ENCODE data around the gene TNFSF15.

TNFSF15 gene

DNA sequence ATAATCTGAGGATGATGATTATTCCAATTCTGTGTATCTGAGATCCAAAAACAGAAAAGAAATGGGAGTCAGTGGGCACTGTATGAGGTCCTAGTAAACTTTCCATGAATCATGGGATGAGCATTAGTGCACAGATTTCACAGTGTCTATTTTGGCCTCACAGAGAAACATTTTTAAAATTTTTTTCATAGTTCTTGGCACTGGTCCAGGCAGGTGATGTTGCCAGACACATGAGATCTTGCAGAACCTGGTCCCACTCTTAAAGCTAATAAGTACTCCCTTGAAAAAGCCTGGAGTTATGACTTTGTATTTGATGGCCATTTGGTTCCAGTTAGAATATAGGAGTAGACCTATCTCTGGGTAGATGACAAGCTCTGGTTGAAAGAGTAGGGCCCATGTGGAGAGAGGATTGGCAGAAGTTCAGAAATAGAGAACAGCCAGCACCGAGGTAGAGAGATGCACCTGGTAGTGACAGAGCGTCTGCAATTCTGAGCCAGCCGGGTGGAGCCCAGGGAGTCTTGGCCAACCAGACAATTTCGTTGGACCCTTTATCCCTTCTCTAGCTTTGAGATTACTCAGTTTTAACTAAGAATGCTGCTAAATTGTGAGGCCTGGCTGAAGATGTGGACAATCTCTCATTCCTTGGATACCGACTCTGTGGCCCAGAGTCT is 6.3 kb upstream of the TNFSF15 start:
- FAIRE-seq (no peak), DNase-seq (ENCODE audit: insufficient read length, low spot score) (no peak)
- no peak for TF ChIP-seq POLR2A (IDR thresholded peaks at IDR 0.05; ENCODE audit: low read depth, low read length)

DNA sequence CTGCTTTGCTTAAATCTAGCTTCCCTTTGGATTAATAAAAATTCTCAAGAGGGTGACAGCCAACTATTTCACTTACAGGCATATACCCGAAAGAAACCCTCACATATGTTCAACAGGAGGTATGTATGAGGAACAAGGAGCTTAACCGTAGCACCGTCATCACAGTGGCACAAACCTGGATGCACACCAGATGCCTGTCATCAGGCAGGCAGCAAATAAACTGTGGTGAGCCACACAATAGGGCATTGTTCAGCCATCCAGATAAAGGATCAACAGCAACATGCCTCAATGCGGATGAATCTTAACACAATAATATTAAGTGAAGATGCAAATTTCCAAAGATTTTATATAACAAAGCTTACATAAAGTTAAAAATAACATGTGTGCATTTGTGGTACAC is 5.5 kb upstream of the TNFSF15 start:
- peak; percentile 72 for FAIRE-seq
- DNase-seq (ENCODE audit: insufficient read length, low spot score) = no peak
- no peak for TF ChIP-seq POLR2A (IDR thresholded peaks at IDR 0.05; ENCODE audit: low read depth, low read length)

DNA sequence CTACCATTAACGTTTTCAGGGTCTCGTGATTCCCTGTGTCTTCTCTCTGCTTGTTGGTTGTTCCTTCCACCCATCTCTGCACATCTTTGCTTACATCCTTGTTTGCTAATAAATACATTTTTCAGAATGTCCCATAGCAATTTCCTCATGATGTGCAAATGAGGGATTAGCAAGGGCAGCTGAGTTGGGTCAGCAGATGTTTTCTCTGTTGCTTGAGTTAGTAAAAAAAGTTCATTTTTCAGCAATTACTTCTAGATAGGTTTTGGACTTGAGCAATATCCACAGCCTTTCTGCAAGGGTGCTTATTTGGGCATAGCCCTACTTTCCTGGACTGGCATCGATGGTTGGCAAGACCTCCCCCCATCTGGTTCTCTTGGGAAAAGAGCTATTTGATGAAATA is 4.8 kb upstream of the TNFSF15 start:
- DNase-seq (ENCODE audit: insufficient read length, low spot score) (no peak), FAIRE-seq (no peak)
- no peak for TF ChIP-seq POLR2A (IDR thresholded peaks at IDR 0.05; ENCODE audit: low read depth, low read length)

DNA sequence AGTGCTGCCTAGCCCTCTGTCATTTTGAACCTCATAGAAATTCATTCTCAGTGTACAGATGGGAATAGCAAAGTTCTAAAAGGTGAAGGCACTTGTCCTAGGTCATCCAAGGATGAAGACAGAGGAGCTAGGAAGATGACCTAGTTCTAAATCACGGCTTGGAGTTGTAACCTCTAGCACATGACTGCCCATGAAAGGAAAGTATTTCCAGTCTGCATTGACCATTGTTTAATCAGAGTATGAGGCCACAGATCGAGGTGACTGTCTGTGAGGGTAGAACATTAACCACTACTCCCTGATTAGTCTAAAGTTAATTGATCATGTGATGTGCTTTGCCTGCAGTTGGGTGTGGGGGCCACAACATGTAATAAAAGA is 674 bp upstream of the TNFSF15 start:
- no peak for FAIRE-seq
- no peak for TF ChIP-seq POLR2A (IDR thresholded peaks at IDR 0.05; ENCODE audit: low read depth, low read length)
- no peak for DNase-seq (ENCODE audit: insufficient read length, low spot score)

DNA sequence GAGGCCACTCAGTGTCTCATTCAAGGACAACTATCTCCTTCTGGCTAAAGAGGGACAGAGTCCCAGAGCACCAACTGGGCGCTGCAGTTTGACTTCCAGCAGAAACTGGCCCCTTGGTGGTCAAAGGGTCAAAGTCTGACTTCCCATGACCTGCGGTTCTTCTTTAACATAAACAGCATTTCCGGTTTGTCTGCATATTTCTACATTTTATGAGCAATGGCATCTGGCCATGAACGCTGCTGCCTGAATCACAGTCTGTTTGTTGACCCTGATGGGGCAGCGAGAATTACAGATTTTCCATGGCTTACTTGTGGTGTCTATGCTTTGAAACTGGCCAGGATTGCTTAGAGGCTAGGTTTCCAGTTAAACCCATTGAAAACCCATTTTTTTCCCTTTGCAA is 1.3 kb downstream of the TNFSF15 start:
- peak; percentile 93 for FAIRE-seq
- TF ChIP-seq POLR2A (IDR thresholded peaks at IDR 0.05; ENCODE audit: low read depth, low read length) = no peak
- DNase-seq (ENCODE audit: insufficient read length, low spot score) = peak; percentile 12

DNA sequence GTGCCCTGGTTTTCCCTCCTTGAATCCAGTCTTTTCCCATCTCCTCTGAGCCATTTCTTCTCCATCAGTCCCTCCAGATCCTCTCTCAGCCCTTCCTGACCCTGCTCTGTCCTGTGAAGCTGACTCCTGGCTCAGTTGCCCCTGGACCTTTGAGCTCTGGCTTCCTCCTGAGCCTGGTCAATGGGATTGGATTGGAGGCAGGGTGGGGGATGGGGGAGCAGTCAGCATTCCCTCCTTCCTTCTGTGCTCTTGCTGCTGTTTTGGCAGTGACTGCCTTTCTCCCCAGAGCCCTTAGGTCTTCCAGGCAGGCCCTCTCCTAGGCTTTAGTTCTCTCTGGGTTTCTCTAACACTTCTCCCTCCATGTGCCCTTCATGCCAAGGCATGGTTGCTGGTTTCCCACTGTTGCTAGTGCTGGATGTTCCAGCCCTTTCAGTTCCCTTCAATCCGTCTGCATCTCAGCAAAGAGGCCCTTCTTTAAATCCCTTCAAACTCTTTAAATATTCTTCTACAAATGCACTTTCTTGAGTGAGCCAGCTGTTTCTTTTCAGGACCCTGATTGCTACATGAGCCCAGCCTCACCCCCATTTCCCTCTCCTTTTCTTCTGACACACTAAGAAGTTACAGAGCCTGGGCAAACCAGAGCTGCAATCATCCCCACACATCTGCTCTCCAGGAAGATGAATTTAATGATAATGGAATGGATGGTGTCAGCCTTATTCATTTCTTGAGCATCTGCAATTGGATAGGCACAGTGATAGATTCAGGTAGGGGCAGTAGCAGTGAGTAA is 2.2 kb downstream of the TNFSF15 start:
- TF ChIP-seq POLR2A (IDR thresholded peaks at IDR 0.05; ENCODE audit: low read depth, low read length) = no peak
- no peak for FAIRE-seq
- DNase-seq (ENCODE audit: insufficient read length, low spot score) = no peak

DNA sequence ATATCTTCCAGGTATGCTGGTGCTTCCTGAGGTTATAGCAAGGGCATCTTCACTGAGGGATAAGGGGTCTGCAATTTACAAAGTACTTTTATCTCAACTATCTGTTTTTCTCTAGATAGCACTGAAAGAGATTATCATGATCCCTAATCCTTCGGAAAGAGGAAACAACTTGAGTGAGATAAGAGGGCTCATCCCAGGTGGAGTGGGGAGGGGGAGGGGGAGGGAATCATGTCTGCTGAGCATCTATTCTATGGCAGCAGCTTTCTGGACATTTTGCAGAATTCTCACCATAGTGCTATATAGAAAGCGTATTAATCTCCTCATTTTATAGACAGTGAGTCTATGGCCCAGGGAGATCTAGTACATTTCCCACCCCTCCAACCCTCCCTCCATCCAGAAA is 5.9 kb downstream of the TNFSF15 start:
- no peak for FAIRE-seq
- DNase-seq (ENCODE audit: insufficient read length, low spot score) = no peak
- no peak for TF ChIP-seq POLR2A (IDR thresholded peaks at IDR 0.05; ENCODE audit: low read depth, low read length)

DNA sequence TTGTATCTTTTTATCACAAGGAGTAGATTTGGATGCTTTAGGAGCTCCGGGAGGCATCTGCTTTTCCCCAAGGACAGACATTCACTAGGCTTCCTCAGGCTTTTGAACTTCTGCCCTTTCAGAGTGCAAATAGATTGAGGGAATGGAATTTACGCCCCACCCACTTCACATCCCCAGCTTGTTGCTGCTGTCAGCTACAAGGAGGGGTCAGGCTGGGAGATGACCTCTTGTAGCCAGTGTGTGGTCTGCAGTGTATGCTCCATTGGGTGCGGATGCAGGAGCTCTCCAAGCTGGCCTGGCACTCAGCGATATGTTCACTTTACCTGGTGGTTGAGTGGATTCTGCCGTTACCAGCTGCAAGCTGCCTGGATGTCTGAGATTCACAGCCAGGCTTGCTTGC is 6.4 kb downstream of the TNFSF15 start:
- DNase-seq (ENCODE audit: insufficient read length, low spot score) = no peak
- no peak for TF ChIP-seq POLR2A (IDR thresholded peaks at IDR 0.05; ENCODE audit: low read depth, low read length)
- no peak for FAIRE-seq

DNA sequence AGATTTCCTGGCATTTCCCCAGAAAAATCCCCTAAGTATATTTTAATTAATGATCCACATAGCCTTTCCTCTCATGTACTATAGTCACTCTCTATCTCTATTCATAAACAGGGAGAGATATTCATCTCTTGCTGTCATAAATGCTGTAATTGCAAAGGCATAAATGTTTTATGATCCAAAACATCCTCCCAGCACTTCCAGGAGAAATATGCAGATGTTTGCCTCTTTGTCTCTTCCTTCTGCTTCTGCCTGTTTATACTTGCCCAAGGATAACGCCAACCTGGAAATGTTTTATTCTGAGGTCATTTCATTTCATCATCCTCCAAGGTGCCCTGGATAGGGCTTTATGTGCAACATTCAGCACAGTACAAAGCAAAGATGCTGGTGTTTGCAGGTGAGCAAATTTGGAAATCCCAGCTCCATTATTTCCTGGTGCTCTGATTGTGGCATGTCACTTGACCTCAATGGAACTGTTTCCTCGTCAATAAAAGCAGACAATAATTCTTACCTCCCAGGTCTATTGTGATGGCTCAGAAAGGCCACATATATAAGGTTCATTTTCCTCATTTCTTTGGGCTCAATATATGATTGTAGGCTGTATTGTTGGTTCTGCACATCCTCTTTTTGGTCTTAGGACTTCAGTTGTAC is 6.9 kb downstream of the TNFSF15 start:
- FAIRE-seq = no peak
- no peak for DNase-seq (ENCODE audit: insufficient read length, low spot score)
- no peak for TF ChIP-seq POLR2A (IDR thresholded peaks at IDR 0.05; ENCODE audit: low read depth, low read length)

DNA sequence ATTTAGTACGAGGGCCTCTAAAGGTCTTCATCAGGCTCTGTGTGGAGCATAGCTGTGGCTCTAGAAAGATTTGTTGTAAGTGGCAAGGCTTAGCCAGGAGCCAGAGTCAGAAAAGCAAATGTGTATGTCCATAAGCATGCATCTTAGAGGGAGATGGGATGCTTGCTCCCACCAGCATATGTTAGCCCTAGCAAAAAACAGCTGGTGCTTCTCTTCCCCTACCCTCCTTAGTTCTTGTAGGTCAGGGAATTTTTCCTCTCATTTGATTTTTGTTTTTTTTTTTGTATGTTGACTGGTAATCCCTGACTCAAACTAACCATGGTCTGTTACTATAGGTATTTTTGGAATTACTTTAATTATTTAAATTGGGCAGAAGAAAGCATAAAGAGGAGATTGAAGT is 7.7 kb downstream of the TNFSF15 start:
- TF ChIP-seq POLR2A (IDR thresholded peaks at IDR 0.05; ENCODE audit: low read depth, low read length) = no peak
- DNase-seq (ENCODE audit: insufficient read length, low spot score) (no peak), FAIRE-seq (no peak)

DNA sequence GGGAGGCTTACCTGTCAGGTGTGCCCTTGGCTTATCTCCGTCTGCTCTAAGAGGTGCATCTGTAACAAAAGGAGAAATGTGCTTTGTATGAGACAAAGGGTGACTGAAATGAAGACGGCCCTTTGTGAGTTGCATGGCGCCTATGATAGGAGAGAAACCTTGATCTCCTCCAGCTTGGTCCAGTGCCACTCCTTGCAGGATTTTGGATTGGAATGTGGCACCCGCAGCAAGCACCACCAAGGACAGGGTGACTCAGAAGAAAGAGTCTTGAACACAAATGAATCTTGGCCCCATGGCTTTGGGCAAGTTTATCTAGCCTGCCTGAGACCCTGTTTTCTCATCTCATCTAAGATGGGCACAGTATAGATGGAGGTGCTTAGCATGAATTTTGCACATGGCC is 13.4 kb downstream of the TNFSF15 start:
- no peak for DNase-seq (ENCODE audit: insufficient read length, low spot score)
- no peak for FAIRE-seq
- no peak for TF ChIP-seq POLR2A (IDR thresholded peaks at IDR 0.05; ENCODE audit: low read depth, low read length)

DNA sequence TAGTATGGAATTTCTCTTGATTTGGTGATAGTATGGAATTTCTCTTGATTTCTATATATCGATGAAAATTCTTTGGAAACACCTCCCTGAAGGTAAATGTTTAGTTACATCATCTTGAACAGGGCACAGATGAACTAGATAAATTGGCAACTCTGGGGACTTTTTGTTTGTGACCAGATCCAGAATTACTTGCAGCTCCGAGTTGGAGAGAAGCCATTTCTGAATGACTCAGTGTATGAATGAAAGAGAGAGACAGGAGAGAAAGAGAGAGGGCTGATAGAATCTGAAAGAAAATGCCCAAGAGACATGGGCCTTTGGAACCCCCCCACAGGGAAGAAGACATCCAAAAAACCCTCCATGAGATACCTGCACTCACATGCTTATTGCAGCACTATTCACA is 14.1 kb downstream of the TNFSF15 start:
- no peak for FAIRE-seq
- TF ChIP-seq POLR2A (IDR thresholded peaks at IDR 0.05; ENCODE audit: low read depth, low read length) = no peak
- no peak for DNase-seq (ENCODE audit: insufficient read length, low spot score)

DNA sequence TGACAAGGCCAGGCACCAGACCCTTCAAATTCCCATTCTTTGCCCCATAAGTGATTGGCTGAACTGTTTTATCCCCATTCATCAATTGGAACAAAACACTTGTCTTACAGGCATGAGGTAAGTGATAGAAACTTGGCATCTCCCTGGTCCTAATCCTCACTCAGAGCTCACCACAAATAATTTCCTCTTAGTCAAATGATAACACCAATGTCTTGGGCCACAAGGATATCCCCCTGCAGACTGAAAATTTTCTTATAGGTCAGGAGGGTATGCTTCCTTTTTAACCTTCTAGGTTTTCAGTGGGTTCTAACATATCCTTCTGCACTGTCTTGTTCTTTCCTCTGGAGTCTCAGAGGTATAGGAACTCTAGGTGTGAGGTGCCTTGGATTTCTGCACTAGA is 14.5 kb downstream of the TNFSF15 start:
- TF ChIP-seq POLR2A (IDR thresholded peaks at IDR 0.05; ENCODE audit: low read depth, low read length) = no peak
- DNase-seq (ENCODE audit: insufficient read length, low spot score) (no peak), FAIRE-seq (no peak)

DNA sequence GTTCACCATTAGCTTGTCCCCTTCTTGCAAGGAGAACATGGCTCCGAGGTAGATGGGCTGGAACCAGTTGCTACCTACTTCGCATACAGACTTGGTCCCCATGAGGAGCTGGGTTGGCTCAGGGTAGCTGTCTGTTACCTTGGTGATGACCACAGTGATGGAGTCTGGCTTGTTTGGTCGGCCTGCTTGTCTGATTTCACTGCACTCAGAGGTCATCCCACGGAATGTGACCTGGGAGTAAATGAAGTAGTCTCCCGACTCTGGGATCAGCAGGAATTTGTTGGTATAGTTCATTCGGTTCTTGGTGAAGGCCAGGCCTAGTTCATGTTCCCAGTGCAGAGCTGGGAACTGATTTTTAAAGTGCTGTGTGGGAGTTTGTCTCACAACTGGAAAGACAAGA is 15.3 kb downstream of the TNFSF15 start:
- no peak for DNase-seq (ENCODE audit: insufficient read length, low spot score)
- no peak for FAIRE-seq

DNA sequence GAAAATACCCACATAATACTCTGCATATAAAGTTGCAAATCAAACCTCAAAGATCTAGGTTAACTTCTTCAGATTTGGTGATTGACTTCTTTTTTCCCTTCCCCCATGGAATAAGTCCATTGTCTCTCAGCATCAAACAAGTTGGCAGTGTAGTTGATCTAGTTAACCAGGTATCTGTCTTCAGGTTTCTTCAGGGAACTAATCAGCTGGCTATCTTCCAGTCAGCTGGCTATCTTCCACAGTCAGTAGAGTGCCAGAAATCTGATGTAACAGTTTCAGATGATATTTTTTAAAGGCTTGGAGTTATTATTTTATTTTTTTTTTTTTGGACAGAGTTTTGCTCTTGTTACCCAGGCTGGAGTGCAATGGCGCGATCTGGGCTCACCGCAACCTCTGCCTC is 16.8 kb downstream of the TNFSF15 start:
- no peak for DNase-seq (ENCODE audit: insufficient read length, low spot score)
- no peak for FAIRE-seq
- no peak for TF ChIP-seq POLR2A (IDR thresholded peaks at IDR 0.05; ENCODE audit: low read depth, low read length)

More for the DNA sequence above, 15.3 kb downstream of the TNFSF15 start:
- TF ChIP-seq POLR2A (IDR thresholded peaks at IDR 0.05; ENCODE audit: low read depth, low read length) = no peak

Measured in H54 (cell line).